Measurements from ENCODE around the gene HS3ST3A1. TPM values are rescaled to one million over a fixed set of nuclear protein-coding genes. Genes with fewer than 3 reads are reported as not detected.
"Not testable (repeated sequence)": the region's sequence is repeated elsewhere in the genome, so short reads cannot be mapped to it uniquely, and the experiment has no call there.

Gene HS3ST3A1
- total RNA-seq, 1 donor from 2014 or later = 1.1 TPM

- H3K27me3 Mint-ChIP-seq (ENCODE audit: unreplicated experiment) = no peaks in the 10 kb centered on the region
- peaks cover 2% of the 10 kb centered on the region for H3K9me3 Mint-ChIP-seq (ENCODE audit: unreplicated experiment)
- DNase-seq = no peak
- H3K27ac Mint-ChIP-seq (ENCODE audit: unreplicated experiment) = no peak overlapping the region
- H3K36me3 Mint-ChIP-seq (ENCODE audit: unreplicated experiment) = peaks cover 11% of the 10 kb centered on the region
- H3K4me3 Mint-ChIP-seq (ENCODE audit: unreplicated experiment) = no peak overlapping the region
- H3K4me1 Mint-ChIP-seq (ENCODE audit: low read depth, unreplicated experiment) = peaks cover 6% of the 10 kb centered on the region
- TF ChIP-seq CTCF (IDR thresholded peaks at IDR 0.05; ENCODE audit: partially characterized antibody, unreplicated experiment) = no peak
These were observed 51.4 kb downstream of the HS3ST3A1 start for GRCh38 chr17:13550291-13550690.

GRCh38 chr17:13548576-13548975 lies 53.2 kb downstream of the HS3ST3A1 start:
- not testable (repeated sequence) for H3K27ac Mint-ChIP-seq (ENCODE audit: unreplicated experiment); H3K27me3 Mint-ChIP-seq (ENCODE audit: unreplicated experiment); H3K4me1 Mint-ChIP-seq (ENCODE audit: low read depth, unreplicated experiment)

GRCh38 chr17:13546851-13547250 lies 54.9 kb downstream of the HS3ST3A1 start:
- no peaks in the 10 kb centered on the region for H3K4me1 Mint-ChIP-seq (ENCODE audit: low read depth, unreplicated experiment)
- H3K9me3 Mint-ChIP-seq (ENCODE audit: unreplicated experiment) = peaks cover 2% of the 10 kb centered on the region
- no peak for DNase-seq
- no peaks in the 10 kb centered on the region for H3K27me3 Mint-ChIP-seq (ENCODE audit: unreplicated experiment)
- no peak overlapping the region for H3K27ac Mint-ChIP-seq (ENCODE audit: unreplicated experiment)
- no peak for TF ChIP-seq CTCF (IDR thresholded peaks at IDR 0.05; ENCODE audit: partially characterized antibody, unreplicated experiment)
- H3K36me3 Mint-ChIP-seq (ENCODE audit: unreplicated experiment) = peaks cover 11% of the 10 kb centered on the region
- no peak overlapping the region for H3K4me3 Mint-ChIP-seq (ENCODE audit: unreplicated experiment)

More at GRCh38 chr17:13548576-13548975, 53.2 kb downstream of the HS3ST3A1 start:
- not testable (repeated sequence) for H3K9me3 Mint-ChIP-seq (ENCODE audit: unreplicated experiment); H3K4me3 Mint-ChIP-seq (ENCODE audit: unreplicated experiment); DNase-seq
- H3K36me3 Mint-ChIP-seq (ENCODE audit: unreplicated experiment) = peaks cover 11% of the 10 kb centered on the region

- Mint-ChIP-seq H3K27me3 (ENCODE audit: unreplicated experiment) (no peaks in the 10 kb centered on the region), H3K4me1 (ENCODE audit: low read depth, unreplicated experiment) (no peaks in the 10 kb centered on the region), H3K4me3 (ENCODE audit: unreplicated experiment) (no peak overlapping the region), H3K36me3 (ENCODE audit: unreplicated experiment) (peaks cover 7% of the 10 kb centered on the region), H3K27ac (ENCODE audit: unreplicated experiment) (no peak overlapping the region), H3K9me3 (ENCODE audit: unreplicated experiment) (no peaks in the 10 kb centered on the region)
- no peak for TF ChIP-seq CTCF (IDR thresholded peaks at IDR 0.05; ENCODE audit: partially characterized antibody, unreplicated experiment)
- no peak for DNase-seq
These were observed 55.8 kb downstream of the HS3ST3A1 start for GRCh38 chr17:13545941-13546340.

GRCh38 chr17:13544765-13545164 lies 57.0 kb downstream of the HS3ST3A1 start:
- no peaks in the 10 kb centered on the region for H3K27me3 Mint-ChIP-seq (ENCODE audit: unreplicated experiment)
- TF ChIP-seq CTCF (IDR thresholded peaks at IDR 0.05; ENCODE audit: partially characterized antibody, unreplicated experiment) = no peak
- DNase-seq = no peak
- no peaks in the 10 kb centered on the region for H3K4me1 Mint-ChIP-seq (ENCODE audit: low read depth, unreplicated experiment)
- H3K9me3 Mint-ChIP-seq (ENCODE audit: unreplicated experiment) = no peaks in the 10 kb centered on the region
- H3K27ac Mint-ChIP-seq (ENCODE audit: unreplicated experiment) = no peak overlapping the region
- H3K36me3 Mint-ChIP-seq (ENCODE audit: unreplicated experiment) = no peaks in the 10 kb centered on the region
- no peak overlapping the region for H3K4me3 Mint-ChIP-seq (ENCODE audit: unreplicated experiment)

- Mint-ChIP-seq H3K27me3 (ENCODE audit: unreplicated experiment) (no peaks in the 10 kb centered on the region), H3K4me1 (ENCODE audit: low read depth, unreplicated experiment) (no peaks in the 10 kb centered on the region), H3K27ac (ENCODE audit: unreplicated experiment) (no peak overlapping the region)
These were observed 57.4 kb downstream of the HS3ST3A1 start for GRCh38 chr17:13544292-13544691.

More at GRCh38 chr17:13544292-13544691, 57.4 kb downstream of the HS3ST3A1 start:
- no peak for TF ChIP-seq CTCF (IDR thresholded peaks at IDR 0.05; ENCODE audit: partially characterized antibody, unreplicated experiment)
- no peak overlapping the region for H3K4me3 Mint-ChIP-seq (ENCODE audit: unreplicated experiment)
- no peaks in the 10 kb centered on the region for H3K36me3 Mint-ChIP-seq (ENCODE audit: unreplicated experiment)
- no peak for DNase-seq
- H3K9me3 Mint-ChIP-seq (ENCODE audit: unreplicated experiment) = no peaks in the 10 kb centered on the region

Data from glutamatergic neuron (in vitro differentiated cells).